ENCODE data around the gene SLC44A3.

DNA sequence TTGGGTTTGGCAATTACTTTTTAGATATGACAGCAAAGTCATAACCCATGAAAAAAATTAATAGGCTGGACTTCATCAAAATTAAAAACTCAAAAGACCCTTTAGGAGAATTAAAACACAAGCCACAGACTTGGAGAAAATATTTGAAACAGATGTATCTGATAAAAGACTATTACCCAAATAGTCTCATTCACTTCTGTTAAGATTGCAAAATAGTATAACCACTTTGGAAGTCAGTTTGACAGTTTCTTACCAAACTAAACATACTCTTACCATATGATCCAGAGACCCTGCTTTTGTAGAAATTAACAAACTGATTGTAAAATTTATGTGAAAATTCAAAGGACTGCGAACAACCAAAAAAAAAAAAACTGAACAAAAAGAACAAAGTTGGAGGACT is 32.5 kb upstream of the SLC44A3 start:
- TF ChIP-seq BCL6B (tag by site-specific recombination; IDR thresholded peaks at IDR 0.05) (no peak), ZNF768 (tag by site-specific recombination; IDR thresholded peaks at IDR 0.05) (no peak), ZNF654 (tag by site-specific recombination; IDR thresholded peaks at IDR 0.05; ENCODE audit: low read depth) (no peak), TSHZ1 (tag by site-specific recombination; IDR thresholded peaks at IDR 0.05; ENCODE audit: borderline replicate concordance) (no peak), ZNF341 (tag by site-specific recombination; IDR thresholded peaks at IDR 0.05; ENCODE audit: low read depth) (no peak), RBAK (tag by site-specific recombination; IDR thresholded peaks at IDR 0.05) (no peak), YY1 (tag by site-specific recombination; IDR thresholded peaks at IDR 0.05) (no peak), ZNF280C (tag by site-specific recombination; IDR thresholded peaks at IDR 0.05) (no peak), ZNF670 (tag by site-specific recombination; IDR thresholded peaks at IDR 0.05; ENCODE audit: low read depth) (no peak)
- TF ChIP-seq, protein P1, sequence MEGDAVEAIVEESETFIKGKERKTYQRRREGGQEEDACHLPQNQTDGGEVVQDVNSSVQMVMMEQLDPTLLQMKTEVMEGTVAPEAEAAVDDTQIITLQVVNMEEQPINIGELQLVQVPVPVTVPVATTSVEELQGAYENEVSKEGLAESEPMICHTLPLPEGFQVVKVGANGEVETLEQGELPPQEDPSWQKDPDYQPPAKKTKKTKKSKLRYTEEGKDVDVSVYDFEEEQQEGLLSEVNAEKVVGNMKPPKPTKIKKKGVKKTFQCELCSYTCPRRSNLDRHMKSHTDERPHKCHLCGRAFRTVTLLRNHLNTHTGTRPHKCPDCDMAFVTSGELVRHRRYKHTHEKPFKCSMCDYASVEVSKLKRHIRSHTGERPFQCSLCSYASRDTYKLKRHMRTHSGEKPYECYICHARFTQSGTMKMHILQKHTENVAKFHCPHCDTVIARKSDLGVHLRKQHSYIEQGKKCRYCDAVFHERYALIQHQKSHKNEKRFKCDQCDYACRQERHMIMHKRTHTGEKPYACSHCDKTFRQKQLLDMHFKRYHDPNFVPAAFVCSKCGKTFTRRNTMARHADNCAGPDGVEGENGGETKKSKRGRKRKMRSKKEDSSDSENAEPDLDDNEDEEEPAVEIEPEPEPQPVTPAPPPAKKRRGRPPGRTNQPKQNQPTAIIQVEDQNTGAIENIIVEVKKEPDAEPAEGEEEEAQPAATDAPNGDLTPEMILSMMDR (tag by site-specific recombination; IDR thresholded peaks at IDR 0.05): no peak
